22Rv1 (cell line): ENCODE results near the gene SPSB1.

Experiments used
- ZFX ChIP-seq: fragments of 450-650 bp; IDR thresholded peaks from 2 replicates; pipeline ENCODE4 v1.6.1; 2017; ENCODE audit warnings: antibody characterized with exemption, borderline replicate concordance
- TF ChIP-seq, protein P1 (sequence below): fragments of 450-650 bp; IDR thresholded peaks from 2 replicates; pipeline ENCODE4 v1.5.1; 2017; ENCODE audit warnings: mild to moderate bottlenecking

DNA sequence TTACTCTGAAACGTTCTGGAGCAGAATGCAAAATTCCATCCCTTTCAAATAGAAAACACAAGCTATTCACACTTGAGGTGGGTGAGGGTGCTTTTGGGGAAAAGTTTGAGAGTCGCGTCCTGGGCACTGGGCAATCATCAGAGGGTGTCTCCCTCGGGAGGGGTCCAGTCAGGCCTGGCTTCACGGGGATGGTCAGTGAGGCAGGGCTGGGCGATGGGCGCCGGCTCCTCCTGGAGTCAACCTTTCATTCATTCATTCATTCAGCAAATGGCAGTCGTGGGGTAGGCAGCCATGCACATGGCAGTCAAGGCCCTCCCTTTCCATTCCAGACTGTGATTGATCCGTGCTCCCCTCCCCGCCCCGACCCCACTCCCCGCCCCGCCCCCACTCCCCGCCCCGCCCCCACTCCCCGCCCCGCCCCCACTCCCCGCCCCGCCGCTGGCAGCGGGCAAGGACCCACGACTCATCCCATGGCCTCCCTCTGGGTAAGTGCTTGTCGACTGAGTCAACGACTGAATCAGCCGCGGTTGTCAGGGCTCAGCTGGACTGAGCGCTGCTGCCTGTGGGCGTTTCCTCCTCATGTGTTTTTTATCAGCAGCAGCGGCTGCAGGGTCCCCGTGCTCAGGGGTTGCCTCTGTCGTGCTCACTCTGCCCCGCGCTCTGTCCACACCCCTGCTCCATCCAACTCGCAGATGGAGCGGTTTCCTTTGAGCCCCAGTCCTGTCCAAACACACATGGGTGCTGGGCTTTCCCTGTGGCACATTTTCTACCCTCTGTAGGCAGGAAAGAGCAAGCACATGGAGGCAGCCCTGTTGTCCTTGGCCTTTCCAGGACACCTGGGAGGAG, 12.5 kb upstream of the SPSB1 start:
- TF ChIP-seq, protein P1, sequence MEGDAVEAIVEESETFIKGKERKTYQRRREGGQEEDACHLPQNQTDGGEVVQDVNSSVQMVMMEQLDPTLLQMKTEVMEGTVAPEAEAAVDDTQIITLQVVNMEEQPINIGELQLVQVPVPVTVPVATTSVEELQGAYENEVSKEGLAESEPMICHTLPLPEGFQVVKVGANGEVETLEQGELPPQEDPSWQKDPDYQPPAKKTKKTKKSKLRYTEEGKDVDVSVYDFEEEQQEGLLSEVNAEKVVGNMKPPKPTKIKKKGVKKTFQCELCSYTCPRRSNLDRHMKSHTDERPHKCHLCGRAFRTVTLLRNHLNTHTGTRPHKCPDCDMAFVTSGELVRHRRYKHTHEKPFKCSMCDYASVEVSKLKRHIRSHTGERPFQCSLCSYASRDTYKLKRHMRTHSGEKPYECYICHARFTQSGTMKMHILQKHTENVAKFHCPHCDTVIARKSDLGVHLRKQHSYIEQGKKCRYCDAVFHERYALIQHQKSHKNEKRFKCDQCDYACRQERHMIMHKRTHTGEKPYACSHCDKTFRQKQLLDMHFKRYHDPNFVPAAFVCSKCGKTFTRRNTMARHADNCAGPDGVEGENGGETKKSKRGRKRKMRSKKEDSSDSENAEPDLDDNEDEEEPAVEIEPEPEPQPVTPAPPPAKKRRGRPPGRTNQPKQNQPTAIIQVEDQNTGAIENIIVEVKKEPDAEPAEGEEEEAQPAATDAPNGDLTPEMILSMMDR = no peak
- TF ChIP-seq ZFX = no peak
